GM21526 (cell line): ENCODE results near the gene PABPC1L.

Experiments
- ATAC-seq: cut with Tn5 transposase; IDR thresholded peaks from one replicate; pipeline ENCODE4 v1.9.1; 2021; ENCODE audit warnings: moderate library complexity; ENCODE audit not compliant: unreplicated experiment, low FRiP score

Gene PABPC1L

GRCh38 chr20:44897133-44897532 is 12.7 kb upstream of the PABPC1L start:
- ATAC-seq = no peak

GRCh38 chr20:44900231-44900854 is 9.5 kb upstream of the PABPC1L start:
- ATAC-seq = no peak

GRCh38 chr20:44901974-44902373 is 7.9 kb upstream of the PABPC1L start:
- ATAC-seq = no peak

- no peak for ATAC-seq
Measured at GRCh38 chr20:44904377-44904776, 5.5 kb upstream of the PABPC1L start.

- ATAC-seq = no peak
Measured at GRCh38 chr20:44908987-44909871, 631 bp upstream of the PABPC1L start.

- no peak for ATAC-seq
Measured at GRCh38 chr20:44910690-44911262, 916 bp downstream of the PABPC1L start.

- no peak for ATAC-seq
Measured at GRCh38 chr20:44911264-44911921, 1.5 kb downstream of the PABPC1L start.

- no peak for ATAC-seq
Measured at GRCh38 chr20:44912189-44912588, 2.3 kb downstream of the PABPC1L start.

GRCh38 chr20:44914924-44915323 is 5.1 kb downstream of the PABPC1L start:
- ATAC-seq = no peak

- ATAC-seq = no peak
Measured at GRCh38 chr20:44916586-44916985, 6.7 kb downstream of the PABPC1L start.

GRCh38 chr20:44917399-44917798 is 7.5 kb downstream of the PABPC1L start:
- no peak for ATAC-seq

- no peak for ATAC-seq
Measured at GRCh38 chr20:44918342-44918741, 8.5 kb downstream of the PABPC1L start.

GRCh38 chr20:44918761-44919160 is 8.9 kb downstream of the PABPC1L start:
- no peak for ATAC-seq

GRCh38 chr20:44921447-44921846 is 11.6 kb downstream of the PABPC1L start:
- ATAC-seq = no peak

GRCh38 chr20:44924541-44924940 is 14.7 kb downstream of the PABPC1L start:
- no peak for ATAC-seq

GRCh38 chr20:44928595-44928994 is 18.7 kb downstream of the PABPC1L start:
- ATAC-seq = no peak

GRCh38 chr20:44930517-44931168 is 20.8 kb downstream of the PABPC1L start:
- ATAC-seq = no peak

- no peak for ATAC-seq
Measured at GRCh38 chr20:44931911-44932310, 22.1 kb downstream of the PABPC1L start.

- no peak for ATAC-seq
Measured at GRCh38 chr20:44932916-44933315, 23.1 kb downstream of the PABPC1L start.

- no peak for ATAC-seq
Measured at GRCh38 chr20:44936510-44936909, 26.6 kb downstream of the PABPC1L start.

- ATAC-seq = no peak
Measured at GRCh38 chr20:44938637-44939036, 28.8 kb downstream of the PABPC1L start.
